Keratinocyte (primary cell): Measurements from ENCODE around the gene LRFN5. TPM values are rescaled to one million over a fixed set of nuclear protein-coding genes. Genes with fewer than 3 reads are reported as not detected.

Source experiments
- DNase-seq: peaks from one replicate; pipeline ENCODE4 v3.0.0-alpha.2; 2011; ENCODE audit warnings: low read depth, missing footprints, low spot score
- FAIRE-seq: peaks from 2 replicates; lab custom pipeline; 2011; peaks lifted over from hg19 to GRCh38; lab: Jason Lieb, UNC
- H2AFZ ChIP-seq: 2 replicates; pipeline ENCODE4 v1.6.0; 2012; ENCODE audit warnings: low read length, control low read depth, inconsistent platforms; ENCODE audit not compliant: control insufficient read depth
- H3K27ac ChIP-seq: 2 replicates; pipeline ENCODE4 v1.5.1; 2011; ENCODE audit warnings: low read length; ENCODE audit not compliant: control insufficient read depth, insufficient read depth
- H3K27me3 ChIP-seq: 3 replicates; pipeline ENCODE4 v1.6.0; 2011; ENCODE audit warnings: low read length; ENCODE audit not compliant: control insufficient read depth, insufficient read depth; ENCODE audit errors: extremely low read depth
- H3K36me3 ChIP-seq, 2 experiments: 2 replicates in 1 of 2; 3 replicates in 1 of 2; pipeline ENCODE4 v1.5.1; 2011; ENCODE audit warnings: low read length in 2 of 2, mild to moderate bottlenecking in 1 of 2; ENCODE audit not compliant: control insufficient read depth in 2 of 2, insufficient read depth in 2 of 2; ENCODE audit errors: extremely low read depth in 1 of 2
- H3K4me1 ChIP-seq: 3 replicates; pipeline ENCODE4 v1.5.1; 2011; ENCODE audit warnings: low read length; ENCODE audit not compliant: control insufficient read depth, insufficient read depth; ENCODE audit errors: extremely low read depth
- H3K4me2 ChIP-seq: 3 replicates; pipeline ENCODE4 v1.6.0; 2011; ENCODE audit warnings: low read depth, low read length; ENCODE audit not compliant: control insufficient read depth, insufficient read depth; ENCODE audit errors: extremely low read depth
- H3K4me3 ChIP-seq, 3 experiments: fragments of 200-600 bp in 1 of 3; sonication (generic) in 1 of 3; 2 replicates in 2 of 3; 3 replicates in 1 of 3; pipeline ENCODE4 v1.5.1; 2011 to 2016; ENCODE audit warnings: low read length in 3 of 3, mild to moderate bottlenecking in 3 of 3, control low read depth in 2 of 3, inconsistent platforms in 1 of 3, low read depth in 1 of 3, mixed read lengths in 1 of 3, mixed run types in 1 of 3, moderate library complexity in 1 of 3; ENCODE audit not compliant: control insufficient read depth in 2 of 3, insufficient read depth in 2 of 3; ENCODE audit errors: extremely low read depth in 1 of 3
- H3K79me2 ChIP-seq: 2 replicates; pipeline ENCODE4 v1.6.0; 2012; ENCODE audit warnings: low read length; ENCODE audit not compliant: control insufficient read depth, insufficient read depth
- H3K9ac ChIP-seq: 3 replicates; pipeline ENCODE4 v1.6.0; 2011; ENCODE audit warnings: low read length; ENCODE audit not compliant: control insufficient read depth, insufficient read depth; ENCODE audit errors: extremely low read depth
- H3K9me1 ChIP-seq: 3 replicates; pipeline ENCODE4 v1.6.0; 2011; ENCODE audit warnings: low read length; ENCODE audit not compliant: control insufficient read depth, insufficient read depth; ENCODE audit errors: extremely low read depth
- H3K9me3 ChIP-seq: 2 replicates; pipeline ENCODE4 v1.5.1; 2012; ENCODE audit warnings: low read depth, low read length; ENCODE audit not compliant: control insufficient read depth
- H4K20me1 ChIP-seq: 3 replicates; pipeline ENCODE4 v1.6.0; 2011; ENCODE audit warnings: low read length; ENCODE audit not compliant: control insufficient read depth, insufficient read depth; ENCODE audit errors: extremely low read depth
- EZH2 ChIP-seq: IDR thresholded peaks from one replicate; pipeline ENCODE4 v1.6.1; 2012; ENCODE audit warnings: inconsistent platforms, mild to moderate bottlenecking, low read length, moderate library complexity
- dilution Hi-C: fragments of 300-500 bp; cut with MboI; formaldehyde crosslinking; loops from one replicate; pipeline ENCODE4 v1.7.0; 2020; ENCODE audit warnings: low sequenced_read_pairs; ENCODE audit not compliant: extremely low pct_ligation_motif_present
- polyA plus RNA-seq, 5 experiments: library from polyadenylated mRNA; depleted of rRNA in 3 of 5; stranded (reverse) in 3 of 5; stranded (forward) in 1 of 5; unstranded in 1 of 5; fragments of >200 nt; gene quantifications; 1 replicate in 1 of 5; 2 replicates in 3 of 5; 3 replicates in 1 of 5; pipeline versions ENCODE4 v1.2.1 to v1.2.3, GENCODE V29; 2011 to 2012; ENCODE audit warnings: missing spikeins in 2 of 5, low read depth in 1 of 5, low replicate concordance in 1 of 5
- TF ChIP-seq, protein P1 (sequence below), 3 experiments: IDR thresholded peaks in 1 of 3; conservative IDR thresholded peaks in 1 of 3; optimal IDR thresholded peaks in 1 of 3; 2 replicates in 2 of 3; 3 replicates in 1 of 3; pipeline versions ENCODE3 to v1.5.1; 2011; ENCODE audit warnings: low read length in 3 of 3, mild to moderate bottlenecking in 3 of 3, moderate library complexity in 2 of 3, control low read depth in 1 of 3, inconsistent platforms in 1 of 3; ENCODE audit not compliant: insufficient read depth in 2 of 3; ENCODE audit errors: extremely low read depth in 1 of 3

The LRFN5 gene
- polyA plus RNA-seq, 1 donor (not counting 4 experiments of a cell fraction or from before 2014, with no cell fraction given) = not detected

DNA sequence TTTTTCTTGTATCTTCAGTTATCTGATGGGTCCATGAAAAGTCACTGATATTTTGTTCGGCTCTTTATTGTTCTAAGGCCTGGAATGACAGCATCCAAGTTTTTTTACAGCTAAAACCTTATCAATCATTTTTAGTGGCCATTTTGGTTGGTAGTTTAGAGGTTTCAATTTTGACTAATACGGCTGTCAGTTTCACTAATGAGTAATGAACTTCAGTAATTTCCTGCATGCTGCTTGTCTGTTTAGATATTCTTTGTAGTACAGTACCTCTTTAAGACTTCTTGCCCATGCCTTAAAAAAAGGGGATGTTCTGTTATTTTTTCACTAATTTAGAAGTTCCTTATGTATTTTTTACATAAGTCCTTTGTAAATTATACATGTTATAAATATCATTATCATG, 176.7 kb downstream of the LRFN5 start:
- Histone ChIP-seq H3K4me1 (no peaks in the 10 kb centered on the region), H3K9me1 (no peaks in the 10 kb centered on the region), H3K9ac (no peak overlapping the region), H3K36me3 (no peaks in the 10 kb centered on the region), H4K20me1 (no peaks in the 10 kb centered on the region), H3K27ac (no peak overlapping the region), H3K9me3 (no peaks in the 10 kb centered on the region), H3K27me3 (no peaks in the 10 kb centered on the region), H3K4me2 (no peak overlapping the region), H3K4me3 (no peak overlapping the region), H3K79me2 (no peaks in the 10 kb centered on the region), H2AFZ (no peak overlapping the region)
- dilution Hi-C loops = no loop called here
- DNase-seq (no peak), FAIRE-seq (no peak)
- TF ChIP-seq, protein P1, sequence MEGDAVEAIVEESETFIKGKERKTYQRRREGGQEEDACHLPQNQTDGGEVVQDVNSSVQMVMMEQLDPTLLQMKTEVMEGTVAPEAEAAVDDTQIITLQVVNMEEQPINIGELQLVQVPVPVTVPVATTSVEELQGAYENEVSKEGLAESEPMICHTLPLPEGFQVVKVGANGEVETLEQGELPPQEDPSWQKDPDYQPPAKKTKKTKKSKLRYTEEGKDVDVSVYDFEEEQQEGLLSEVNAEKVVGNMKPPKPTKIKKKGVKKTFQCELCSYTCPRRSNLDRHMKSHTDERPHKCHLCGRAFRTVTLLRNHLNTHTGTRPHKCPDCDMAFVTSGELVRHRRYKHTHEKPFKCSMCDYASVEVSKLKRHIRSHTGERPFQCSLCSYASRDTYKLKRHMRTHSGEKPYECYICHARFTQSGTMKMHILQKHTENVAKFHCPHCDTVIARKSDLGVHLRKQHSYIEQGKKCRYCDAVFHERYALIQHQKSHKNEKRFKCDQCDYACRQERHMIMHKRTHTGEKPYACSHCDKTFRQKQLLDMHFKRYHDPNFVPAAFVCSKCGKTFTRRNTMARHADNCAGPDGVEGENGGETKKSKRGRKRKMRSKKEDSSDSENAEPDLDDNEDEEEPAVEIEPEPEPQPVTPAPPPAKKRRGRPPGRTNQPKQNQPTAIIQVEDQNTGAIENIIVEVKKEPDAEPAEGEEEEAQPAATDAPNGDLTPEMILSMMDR (optimal IDR thresholded peaks at IDR 0.05 in 1 of 3, IDR thresholded peaks at IDR 0.05 in 1 of 3, conservative IDR thresholded peaks at IDR 0.05 in 1 of 3; ENCODE audit: extremely low read depth in 1 of 3, insufficient read depth in 2 of 3, low read length in 3 of 3) = no peak
- TF ChIP-seq EZH2 = no peak

DNA sequence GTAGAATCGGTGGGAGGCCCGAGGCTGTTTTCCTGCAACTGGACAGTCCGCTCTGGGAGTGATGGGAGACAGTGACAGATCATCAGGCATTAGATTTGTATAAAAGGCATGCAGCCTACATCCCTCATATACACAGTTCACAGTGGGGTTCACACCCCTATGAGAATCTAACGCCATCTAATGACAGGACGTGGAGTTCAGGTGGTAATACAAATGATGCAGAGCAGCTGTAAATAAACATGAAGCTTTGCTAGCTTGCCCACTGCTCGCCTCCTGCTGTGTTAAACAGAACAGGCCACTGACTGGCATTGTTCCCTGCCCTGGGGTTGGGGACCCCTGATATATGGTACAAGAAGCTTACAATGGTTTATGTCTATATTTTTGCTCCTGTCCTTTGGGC, 179.0 kb downstream of the LRFN5 start:
- Histone ChIP-seq H3K9me3 (no peaks in the 10 kb centered on the region), H3K4me1 (no peaks in the 10 kb centered on the region), H3K27me3 (no peaks in the 10 kb centered on the region), H3K79me2 (no peaks in the 10 kb centered on the region), H3K9ac (no peak overlapping the region), H3K36me3 (no peaks in the 10 kb centered on the region), H2AFZ (no peak overlapping the region), H3K9me1 (no peaks in the 10 kb centered on the region), H3K4me2 (no peak overlapping the region), H4K20me1 (no peaks in the 10 kb centered on the region), H3K27ac (no peak overlapping the region), H3K4me3 (no peak overlapping the region)
- no peak for DNase-seq
- dilution Hi-C loops = no loop called here
- TF ChIP-seq, protein P1 (optimal IDR thresholded peaks at IDR 0.05 in 1 of 3, IDR thresholded peaks at IDR 0.05 in 1 of 3, conservative IDR thresholded peaks at IDR 0.05 in 1 of 3; ENCODE audit: extremely low read depth in 1 of 3, insufficient read depth in 2 of 3, low read length in 3 of 3) = no peak
- no peak for TF ChIP-seq EZH2
- FAIRE-seq = no peak
